Stimulated activated naive CD8-positive, alpha-beta T cell treated with anti-CD3 and anti-CD28 coated beads, Interleukin-15, Interleukin-2, amounts not matched to agents 100 ng/mL and 50 ng/mL, for 24 hours (primary cell): ENCODE data around the gene RSRC1.
"Not testable (repeated sequence)": the region's sequence is repeated elsewhere in the genome, so short reads cannot be mapped to it uniquely, and the experiment has no call there.

ENCODE experiments used
- H3K27ac Mint-ChIP-seq: one replicate; pipeline ENCODE4 v1.8.0; 2021; ENCODE audit warnings: mild to moderate bottlenecking, mixed read lengths
- H3K27me3 Mint-ChIP-seq: one replicate; pipeline ENCODE4 v1.8.0; 2021; ENCODE audit warnings: mixed read lengths
- H3K36me3 Mint-ChIP-seq: one replicate; pipeline ENCODE4 v1.8.0; 2021; ENCODE audit warnings: low read depth, mixed read lengths
- H3K4me1 Mint-ChIP-seq: one replicate; pipeline ENCODE4 v1.8.0; 2021; ENCODE audit warnings: low read depth, mixed read lengths
- H3K4me3 Mint-ChIP-seq: one replicate; pipeline ENCODE4 v1.8.0; 2021; ENCODE audit warnings: mild to moderate bottlenecking, mixed read lengths
- H3K9me3 Mint-ChIP-seq: one replicate; pipeline ENCODE4 v1.8.0; 2021; ENCODE audit warnings: mixed read lengths

RSRC1 gene

DNA sequence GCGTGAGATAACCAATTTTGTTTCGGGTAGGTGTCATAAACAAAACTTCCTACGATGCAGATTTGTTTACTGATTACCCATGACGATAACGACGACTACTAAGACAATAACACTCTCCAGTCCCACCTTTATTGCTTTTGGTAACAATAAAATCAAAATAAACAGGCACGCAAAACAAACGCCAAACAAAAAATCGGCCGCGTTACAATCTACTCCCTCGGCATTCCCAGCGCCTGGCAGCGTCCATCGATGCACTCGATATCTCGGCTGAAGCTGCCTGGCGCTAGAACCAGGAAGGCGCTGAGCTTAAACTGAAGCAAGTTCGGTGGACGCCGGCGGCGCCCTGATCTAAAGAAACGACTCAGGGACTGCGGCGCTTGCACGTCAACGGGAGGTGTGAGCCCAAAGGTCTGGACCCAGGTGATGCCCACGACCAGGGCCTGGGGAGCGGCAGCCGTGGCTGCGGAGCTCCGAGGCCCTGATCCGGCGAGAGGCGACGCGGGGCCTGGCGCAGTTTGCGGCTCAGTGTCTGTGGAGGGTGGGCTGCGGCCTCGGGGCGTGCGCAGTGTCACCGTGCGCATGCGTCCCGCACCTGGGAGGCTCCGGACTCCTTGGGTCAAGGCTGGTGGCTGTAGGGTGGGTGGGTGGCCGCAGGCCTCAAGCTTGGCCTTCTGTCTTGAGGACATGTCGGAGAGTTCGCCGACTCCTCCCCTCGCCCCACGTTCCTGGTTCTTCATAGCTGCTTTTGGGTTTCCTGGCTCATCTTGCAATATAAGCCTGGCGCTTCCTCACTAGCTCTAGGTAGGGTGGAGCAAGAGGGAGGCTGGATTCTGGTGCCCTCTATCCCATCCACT, at the start of gene RSRC1:
TSS of gene RSRC1 (plus strand) at position 286 of the 854 bp plus-strand sequence. CDS start 12,016 bp downstream, outside the sequence.
- Mint-ChIP-seq H3K27me3 (peaks cover 42% of the 10 kb centered on the region), H3K4me3 (peak within 1 kb of the TSS; percentile 99), H3K27ac (peak within 1 kb of the TSS; percentile 87), H3K9me3 (peaks cover 8% of the 10 kb centered on the region), H3K4me1 (peaks cover 73% of the 10 kb centered on the region), H3K36me3 (peaks cover 22% of the 10 kb centered on the region)

DNA sequence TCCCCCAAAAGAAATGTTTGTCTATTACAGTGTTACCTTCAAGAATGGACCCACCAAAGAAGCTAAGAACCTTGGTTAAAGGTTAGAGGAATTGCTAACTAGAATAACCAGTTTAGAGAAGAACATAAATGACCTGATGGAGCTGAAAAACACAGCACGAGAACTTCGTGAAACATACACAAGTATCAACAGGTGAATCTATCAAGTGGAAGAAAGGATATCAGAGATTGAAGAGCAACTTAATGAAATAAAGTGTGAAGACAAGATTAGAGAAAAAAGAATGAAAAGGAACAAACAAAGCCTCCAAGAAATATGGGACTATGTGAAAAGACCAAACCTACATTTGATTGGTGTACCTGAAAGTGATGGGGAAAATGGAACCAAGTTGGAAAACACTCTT, 44.3 kb upstream of the RSRC1 start:
- H3K4me3 Mint-ChIP-seq, H3K9me3 Mint-ChIP-seq, H3K36me3 Mint-ChIP-seq, H3K27ac Mint-ChIP-seq, H3K4me1 Mint-ChIP-seq: not testable (repeated sequence)
- H3K27me3 Mint-ChIP-seq, result peaks cover 21% of the 10 kb centered on the region

- Mint-ChIP-seq H3K27ac (no peak overlapping the region), H3K36me3 (no peaks in the 10 kb centered on the region), H3K9me3 (no peaks in the 10 kb centered on the region), H3K4me1 (no peaks in the 10 kb centered on the region), H3K27me3 (peaks cover 18% of the 10 kb centered on the region), H3K4me3 (no peak overlapping the region)
These were observed 37.1 kb upstream of the RSRC1 start for GRCh38 chr3:158072790-158073189.

- Mint-ChIP-seq H3K9me3 (no peaks in the 10 kb centered on the region), H3K27me3 (peaks cover 18% of the 10 kb centered on the region), H3K4me3 (no peak overlapping the region), H3K36me3 (no peaks in the 10 kb centered on the region), H3K27ac (no peak overlapping the region), H3K4me1 (no peaks in the 10 kb centered on the region)
These were observed 35.3 kb upstream of the RSRC1 start for GRCh38 chr3:158074591-158074990.

GRCh38 chr3:158079599-158079998, 30.3 kb upstream of the RSRC1 start:
- Mint-ChIP-seq H3K9me3 (no peaks in the 10 kb centered on the region), H3K4me3 (no peak overlapping the region), H3K36me3 (no peaks in the 10 kb centered on the region), H3K27ac (no peak overlapping the region), H3K4me1 (no peaks in the 10 kb centered on the region), H3K27me3 (peaks cover 20% of the 10 kb centered on the region)

DNA sequence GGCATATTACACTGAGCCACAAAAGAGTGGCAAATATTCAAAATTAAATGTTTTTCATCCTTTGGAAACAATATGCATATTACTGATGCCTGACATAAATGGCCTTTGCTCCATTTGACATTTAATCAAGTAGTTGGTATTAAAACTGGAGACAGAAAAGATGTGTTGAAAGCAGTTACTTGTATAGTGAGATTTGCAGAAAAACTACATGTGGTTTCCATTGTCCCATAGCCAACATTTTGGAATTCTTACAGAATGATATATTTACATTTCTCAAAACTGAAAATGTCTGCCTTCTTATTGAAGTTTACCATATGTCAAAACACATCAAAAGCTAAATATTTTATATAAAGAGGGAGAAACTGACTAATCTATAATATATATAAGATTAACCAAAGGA, 25.2 kb upstream of the RSRC1 start:
- Mint-ChIP-seq H3K9me3 (no peaks in the 10 kb centered on the region), H3K4me1 (no peaks in the 10 kb centered on the region), H3K27ac (no peak overlapping the region), H3K27me3 (peaks cover 39% of the 10 kb centered on the region), H3K4me3 (no peak overlapping the region), H3K36me3 (no peaks in the 10 kb centered on the region)

- Mint-ChIP-seq H3K9me3 (no peaks in the 10 kb centered on the region), H3K27ac (no peak overlapping the region), H3K4me1 (no peaks in the 10 kb centered on the region), H3K36me3 (no peaks in the 10 kb centered on the region), H3K27me3 (peaks cover 46% of the 10 kb centered on the region), H3K4me3 (no peak overlapping the region)
These were observed 24.5 kb upstream of the RSRC1 start for GRCh38 chr3:158085358-158085757.

DNA sequence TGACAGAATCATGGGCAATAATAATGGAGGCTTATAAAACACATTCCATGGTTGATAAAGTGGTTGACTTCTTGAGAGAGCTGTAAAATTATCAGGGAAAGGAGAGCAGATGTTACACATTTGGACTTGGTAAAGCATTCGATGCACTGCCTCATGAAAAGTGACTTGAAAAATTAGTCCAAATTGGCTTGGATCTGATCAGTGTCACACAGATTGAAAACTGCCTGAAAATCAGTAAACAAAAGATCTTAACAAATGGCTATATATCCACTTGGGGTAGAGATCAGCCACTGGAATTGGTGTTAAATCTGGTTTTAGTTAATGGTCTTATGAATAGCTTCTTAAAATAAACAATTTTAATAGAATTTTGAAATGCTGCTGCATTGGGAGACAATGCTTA, 24.0 kb upstream of the RSRC1 start:
- H3K36me3 Mint-ChIP-seq, result no peaks in the 10 kb centered on the region
- H3K9me3 Mint-ChIP-seq, result no peaks in the 10 kb centered on the region
- no peak overlapping the region for H3K4me3 Mint-ChIP-seq
- H3K27me3 Mint-ChIP-seq, result peaks cover 52% of the 10 kb centered on the region
- no peaks in the 10 kb centered on the region for H3K4me1 Mint-ChIP-seq
- H3K27ac Mint-ChIP-seq, result no peak overlapping the region

GRCh38 chr3:158086361-158086760, 23.5 kb upstream of the RSRC1 start:
- Mint-ChIP-seq H3K27me3 (peaks cover 50% of the 10 kb centered on the region), H3K4me1 (no peaks in the 10 kb centered on the region), H3K4me3 (no peak overlapping the region), H3K27ac (no peak overlapping the region), H3K9me3 (no peaks in the 10 kb centered on the region), H3K36me3 (no peaks in the 10 kb centered on the region)

DNA sequence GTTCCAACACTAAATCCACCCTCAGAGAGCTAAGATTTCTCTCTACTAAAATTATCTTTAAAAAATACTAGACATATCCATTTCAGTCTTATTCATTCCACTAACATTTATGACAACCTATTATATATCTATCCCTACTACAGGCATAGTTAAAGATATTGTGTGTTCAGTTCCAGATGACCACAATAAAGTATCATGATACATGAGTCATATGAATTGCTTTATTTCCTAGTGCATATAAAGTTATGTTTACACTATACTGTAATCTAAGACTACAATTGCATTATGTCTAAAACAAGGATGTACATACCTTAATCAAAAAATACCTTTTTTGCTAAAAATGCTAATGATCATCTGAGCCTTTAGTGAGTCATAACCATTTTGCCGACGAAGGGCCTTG, 23.1 kb upstream of the RSRC1 start:
- Mint-ChIP-seq H3K4me3 (no peak overlapping the region), H3K4me1 (no peaks in the 10 kb centered on the region), H3K9me3 (no peaks in the 10 kb centered on the region), H3K27me3 (peaks cover 52% of the 10 kb centered on the region), H3K27ac (no peak overlapping the region), H3K36me3 (no peaks in the 10 kb centered on the region)

DNA sequence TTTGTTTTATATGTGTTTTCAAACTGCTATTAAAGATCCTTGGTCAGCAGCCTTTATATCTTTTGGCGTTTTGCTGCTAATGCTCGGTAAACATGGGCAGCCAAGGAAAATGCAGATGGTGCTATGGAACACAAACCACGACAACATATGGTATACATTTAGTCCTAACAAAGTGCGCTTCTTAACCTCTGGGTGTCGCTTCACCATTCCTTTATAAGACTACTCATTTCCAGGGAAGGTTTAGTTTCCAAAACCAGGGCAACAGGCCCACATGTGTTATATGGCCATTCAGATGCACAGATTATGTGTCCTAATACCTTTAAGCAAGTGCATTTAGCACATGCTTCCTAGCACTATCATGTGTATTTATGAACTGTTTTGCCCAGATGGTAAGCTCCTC, 18.4 kb upstream of the RSRC1 start:
- peaks cover 3% of the 10 kb centered on the region for H3K9me3 Mint-ChIP-seq
- peaks cover 4% of the 10 kb centered on the region for H3K36me3 Mint-ChIP-seq
- H3K4me1 Mint-ChIP-seq, result peaks cover 6% of the 10 kb centered on the region
- peaks cover 85% of the 10 kb centered on the region for H3K27me3 Mint-ChIP-seq
- H3K27ac Mint-ChIP-seq, result no peak overlapping the region
- H3K4me3 Mint-ChIP-seq, result no peak overlapping the region

GRCh38 chr3:158093526-158093925, 16.4 kb upstream of the RSRC1 start:
- Mint-ChIP-seq H3K9me3 (peaks cover 3% of the 10 kb centered on the region), H3K27ac (no peak overlapping the region), H3K4me3 (no peak overlapping the region), H3K27me3 (peaks cover 86% of the 10 kb centered on the region), H3K36me3 (peaks cover 9% of the 10 kb centered on the region), H3K4me1 (peaks cover 23% of the 10 kb centered on the region)

DNA sequence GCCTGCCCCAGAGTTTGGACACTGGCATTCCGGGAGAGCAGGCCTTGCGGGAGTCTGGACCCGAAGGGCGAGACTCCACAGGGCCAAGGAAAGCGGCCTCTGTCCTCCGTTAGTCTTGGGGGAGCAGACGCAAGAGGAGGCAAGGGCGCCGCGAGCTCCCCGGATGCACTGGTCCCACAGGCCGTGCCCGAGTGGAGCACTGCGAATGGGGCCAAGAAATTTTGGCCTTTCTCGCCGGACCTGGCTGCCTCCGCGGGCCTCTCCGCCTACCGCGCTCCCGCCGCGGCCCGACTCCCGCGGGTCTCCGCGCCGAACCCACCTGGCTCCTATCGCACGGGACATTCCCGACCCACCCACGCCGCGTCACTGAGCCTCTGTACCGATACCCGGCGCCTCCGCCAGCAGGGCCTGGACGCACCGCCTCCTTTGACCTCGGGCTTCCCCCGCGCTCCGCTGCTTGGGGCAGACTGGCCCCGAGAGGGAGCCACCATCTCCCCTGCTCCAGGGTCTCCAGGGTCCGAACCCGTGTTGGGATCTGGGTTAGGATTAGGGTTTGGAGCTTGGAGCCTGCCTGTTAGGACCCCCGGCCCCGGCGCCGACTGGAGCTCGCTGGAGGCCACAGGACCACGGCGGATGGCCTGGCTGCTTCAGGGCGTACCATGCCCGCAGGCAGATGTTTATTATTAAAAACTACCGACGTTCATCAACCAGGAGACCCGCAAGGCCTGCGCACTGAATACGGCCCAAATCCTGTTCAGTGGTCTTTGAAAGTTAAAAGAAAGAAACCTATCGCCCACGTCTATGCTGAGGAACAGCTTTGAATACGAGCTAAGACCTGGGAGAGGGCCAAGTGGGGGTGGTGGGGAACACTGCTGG, 15.4 kb upstream of the RSRC1 start:
- Mint-ChIP-seq H3K4me3 (no peak overlapping the region), H3K27ac (no peak overlapping the region), H3K4me1 (peaks cover 25% of the 10 kb centered on the region), H3K9me3 (peaks cover 3% of the 10 kb centered on the region), H3K27me3 (peaks cover 89% of the 10 kb centered on the region), H3K36me3 (peaks cover 9% of the 10 kb centered on the region)

DNA sequence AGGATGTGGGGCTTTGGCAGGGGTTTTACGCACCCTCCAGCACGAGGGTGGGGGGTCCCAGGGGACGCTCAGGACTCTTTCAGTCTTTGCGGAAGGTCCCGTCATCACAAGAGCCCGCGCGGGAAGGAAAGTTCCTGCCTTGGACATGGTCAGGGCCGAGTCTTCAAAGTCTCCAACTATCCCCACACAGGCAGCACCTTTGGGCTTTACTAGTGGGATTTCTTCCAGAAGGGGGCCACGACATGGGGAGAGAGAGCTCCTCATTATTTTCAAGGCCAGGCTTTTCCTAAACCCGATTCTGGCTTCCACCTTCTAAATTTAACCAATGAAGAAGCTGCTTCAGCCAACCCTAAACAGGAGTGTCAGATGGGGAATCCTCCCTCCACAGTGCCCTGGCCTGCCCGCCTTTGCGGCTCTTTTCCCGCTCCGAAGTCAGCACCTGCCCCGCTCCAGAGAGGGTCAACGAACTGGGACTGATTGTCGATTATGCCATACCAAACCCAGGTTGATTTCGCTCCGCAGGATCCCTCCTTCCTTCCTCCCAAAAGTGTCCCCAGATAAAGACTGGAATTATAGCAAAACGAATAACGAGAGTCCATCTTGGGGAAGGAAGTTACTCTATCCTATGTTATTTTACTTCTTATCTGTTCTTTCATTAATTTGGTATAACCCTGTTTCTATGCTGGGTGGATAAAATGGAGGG, 14.6 kb upstream of the RSRC1 start:
- H3K9me3 Mint-ChIP-seq, result peaks cover 3% of the 10 kb centered on the region
- peaks cover 25% of the 10 kb centered on the region for H3K4me1 Mint-ChIP-seq
- H3K36me3 Mint-ChIP-seq, result peaks cover 9% of the 10 kb centered on the region
- no peak overlapping the region for H3K27ac Mint-ChIP-seq
- H3K27me3 Mint-ChIP-seq, result peaks cover 89% of the 10 kb centered on the region
- H3K4me3 Mint-ChIP-seq, result no peak overlapping the region
